HEK293 (cell line): ENCODE data around the gene IL33.

Experiments
- CTCF ChIA-PET: fragments of 350-600 bp; formaldehyde crosslinking; extraction: SDS; loops from one replicate; lab custom pipeline; 2021; ENCODE audit warnings: antibody characterized with exemption; lab: Yijun Ruan, JAX
- POLR2A ChIA-PET: fragments of 300-600 bp; formaldehyde crosslinking; extraction: SDS; loops from one replicate; lab custom pipeline; 2020; ENCODE audit warnings: antibody characterized with exemption, inconsistent platforms; lab: Yijun Ruan, JAX
- H3K27ac ChIP-seq: fragments of 200-500 bp; sonication (Bioruptor generic); 2 replicates; pipeline ENCODE4 v1.5.1; 2014; ENCODE audit warnings: low read depth, low read length, control low read depth, inconsistent platforms; ENCODE audit errors: extremely low read depth
- H3K36me3 ChIP-seq, 2 experiments: fragments of 200-500 bp in 1 of 2; sonication (Bioruptor generic) in 1 of 2; 1 replicate in 1 of 2; 2 replicates in 1 of 2; pipeline ENCODE4 v1.5.1; 2014 to 2017; ENCODE audit warnings: inconsistent platforms in 2 of 2, low read length in 2 of 2; ENCODE audit not compliant: control insufficient read depth in 2 of 2, insufficient read depth in 1 of 2
- H3K4me1 ChIP-seq: fragments of 200-500 bp; sonication (Bioruptor generic); 2 replicates; pipeline ENCODE4 v1.5.1; 2014; ENCODE audit warnings: mild to moderate bottlenecking, low read length, inconsistent platforms; ENCODE audit not compliant: control insufficient read depth, insufficient read depth
- H3K4me3 ChIP-seq: 2 replicates; pipeline ENCODE4 v1.5.1; 2011; ENCODE audit warnings: low read depth, mild to moderate bottlenecking, control low read depth, low read length, moderate library complexity
- H3K9me3 ChIP-seq: fragments of 200-500 bp; sonication (Bioruptor generic); 2 replicates; pipeline ENCODE4 v1.5.1; 2014; ENCODE audit warnings: low read depth, low read length, inconsistent platforms; ENCODE audit not compliant: control insufficient read depth, insufficient read depth
- GLI2 ChIP-seq: fragments of 450-650 bp; formaldehyde crosslinking; IDR thresholded peaks from 2 replicates; pipeline ENCODE4; 2017; ENCODE audit warnings: missing biosample characterization, missing genetic modification characterization, low read depth, borderline replicate concordance
- IKZF3 ChIP-seq: fragments of 450-650 bp; IDR thresholded peaks from 2 replicates; pipeline ENCODE4 v1.5.0; 2018; ENCODE audit warnings: missing biosample characterization, mild to moderate bottlenecking, missing genetic modification characterization, moderate library complexity
- KLF16 ChIP-seq: fragments of 450-650 bp; formaldehyde crosslinking; IDR thresholded peaks from 2 replicates; pipeline ENCODE4 v1.5.1; 2017; ENCODE audit warnings: missing biosample characterization, missing genetic modification characterization
- PRDM10 ChIP-seq: fragments of 450-650 bp; formaldehyde crosslinking; IDR thresholded peaks from 2 replicates; pipeline ENCODE4 v1.5.1; 2016; ENCODE audit warnings: missing biosample characterization, missing genetic modification characterization
- REST ChIP-seq: fragments of 450-650 bp; formaldehyde crosslinking; IDR thresholded peaks from 2 replicates; pipeline ENCODE4 v1.5.1; 2016; ENCODE audit warnings: missing biosample characterization, missing genetic modification characterization
- SETDB1 ChIP-seq: IDR thresholded peaks from one replicate; pipeline ENCODE4 v1.6.1; 2017; ENCODE audit warnings: mild to moderate bottlenecking, low read length, moderate library complexity, mixed read lengths; ENCODE audit not compliant: insufficient read length
- ZBTB7A ChIP-seq: fragments of 450-650 bp; formaldehyde crosslinking; IDR thresholded peaks from 2 replicates; pipeline ENCODE4 v1.5.1; 2016; ENCODE audit warnings: low read depth, missing biosample characterization, missing genetic modification characterization
- ZNF112 ChIP-seq: fragments of 450-650 bp; formaldehyde crosslinking; IDR thresholded peaks from 2 replicates; pipeline ENCODE4 v1.5.0; 2017; ENCODE audit warnings: missing biosample characterization, missing genetic modification characterization
- ZNF174 ChIP-seq: fragments of 450-650 bp; formaldehyde crosslinking; IDR thresholded peaks from 2 replicates; pipeline ENCODE4 v1.5.0; 2017; ENCODE audit warnings: missing biosample characterization, mild to moderate bottlenecking, missing genetic modification characterization
- ZNF19 ChIP-seq: fragments of 450-650 bp; formaldehyde crosslinking; IDR thresholded peaks from 2 replicates; pipeline ENCODE4; 2016; ENCODE audit warnings: missing biosample characterization, missing genetic modification characterization, low read depth
- ZNF223 ChIP-seq: fragments of 450-650 bp; formaldehyde crosslinking; IDR thresholded peaks from 2 replicates; pipeline ENCODE4 v1.5.1; 2016; ENCODE audit warnings: missing biosample characterization, missing genetic modification characterization
- ZNF292 ChIP-seq: fragments of 450-650 bp; formaldehyde crosslinking; IDR thresholded peaks from 2 replicates; pipeline ENCODE4 v1.5.1; 2016; ENCODE audit warnings: low read depth, missing biosample characterization, missing genetic modification characterization, borderline replicate concordance
- ZNF37A ChIP-seq: fragments of 450-650 bp; IDR thresholded peaks from 2 replicates; pipeline ENCODE4 v1.5.1; 2018; ENCODE audit warnings: missing biosample characterization, missing genetic modification characterization
- ZNF473 ChIP-seq: fragments of 450-650 bp; formaldehyde crosslinking; IDR thresholded peaks from 2 replicates; pipeline ENCODE4 v1.5.1; 2017; ENCODE audit warnings: missing biosample characterization, missing genetic modification characterization
- ZNF549 ChIP-seq: fragments of 450-650 bp; IDR thresholded peaks from 2 replicates; pipeline ENCODE4 v1.5.1; 2018; ENCODE audit warnings: missing biosample characterization, missing genetic modification characterization, mild to moderate bottlenecking, inconsistent platforms, moderate library complexity
- ZXDB ChIP-seq: fragments of 450-650 bp; formaldehyde crosslinking; IDR thresholded peaks from 2 replicates; pipeline ENCODE4 v1.5.1; 2016; ENCODE audit warnings: missing biosample characterization, missing genetic modification characterization

Gene IL33

GRCh38 chr9:6186691-6187090 is 28.9 kb upstream of the IL33 start:
- TF ChIP-seq ZBTB7A (tag by site-specific recombination) (no peak), GLI2 (no peak), KLF16 (no peak), PRDM10 (tag by site-specific recombination) (no peak), ZXDB (tag by site-specific recombination) (no peak), ZNF549 (no peak), SETDB1 (no peak)
- Histone ChIP-seq H3K9me3 (no peaks in the 10 kb centered on the region), H3K36me3 (no peaks in the 10 kb centered on the region), H3K4me1 (no peaks in the 10 kb centered on the region), H3K27ac (no peak overlapping the region), H3K4me3 (no peak overlapping the region)
- POLR2A ChIA-PET: no interaction called here
- CTCF ChIA-PET: interaction anchor here (1.2 kb wide), 1 partner anchor 11 kb away, joined by 4 read pairs; no protein-coding TSS in a partner anchor

- CTCF ChIA-PET: interaction anchor here (0.8 to 1.0 kb wide), 2 partner anchors 9 to 12 kb away, joined by 3 read pairs; no protein-coding TSS in a partner anchor
- H3K4me3 ChIP-seq: no peak overlapping the region
- H3K27ac ChIP-seq: no peak overlapping the region
- TF ChIP-seq ZNF223 (tag by site-specific recombination) (no peak), ZNF19 (tag by site-specific recombination) (no peak), ZNF292 (tag by site-specific recombination) (no peak), REST (peak; percentile 76; the same call in 1 of the 2 replicates)
- TF ChIP-seq, all 188 proteins: peak for 1
- POLR2A ChIA-PET: no interaction called here
- no peaks in the 10 kb centered on the region for H3K4me1 ChIP-seq
- H3K9me3 ChIP-seq: no peaks in the 10 kb centered on the region
- no peaks in the 10 kb centered on the region for H3K36me3 ChIP-seq
Observed at GRCh38 chr9:6187272-6187671, 28.3 kb upstream of the IL33 start.

GRCh38 chr9:6188466-6188865 is 27.1 kb upstream of the IL33 start:
- TF ChIP-seq ZNF174 (tag by site-specific recombination) (no peak), IKZF3 (no peak), ZNF112 (tag by site-specific recombination) (no peak), ZNF37A (tag by site-specific recombination) (no peak), ZNF473 (tag by site-specific recombination) (no peak)
- ChIA-PET CTCF (interaction anchor here (0.7 kb wide), 1 partner anchor 303 kb away, joined by 3 read pairs; no protein-coding TSS in a partner anchor), POLR2A (no interaction called here)

More at GRCh38 chr9:6188466-6188865, 27.1 kb upstream of the IL33 start:
- Histone ChIP-seq H3K9me3 (no peaks in the 10 kb centered on the region), H3K27ac (no peak overlapping the region), H3K4me1 (no peaks in the 10 kb centered on the region), H3K36me3 (no peaks in the 10 kb centered on the region), H3K4me3 (no peak overlapping the region)
